Measurements from ENCODE around the gene ROPN1B.
"Not testable (repeated sequence)": the region's sequence is repeated elsewhere in the genome, so short reads cannot be mapped to it uniquely, and the experiment has no call there.

Gene ROPN1B

GRCh38 chr3:125968701-125969592 lies at the start of gene ROPN1B:
Gene ROPN1B (plus strand): TSS chr3:125969178. CDS start chr3:125972055, 2,877 bp downstream.
- not testable (repeated sequence) for H3K4me1 Mint-ChIP-seq, DNase-seq, H3K27ac Mint-ChIP-seq, H3K27me3 Mint-ChIP-seq, H3K9me3 Mint-ChIP-seq, H3K36me3 Mint-ChIP-seq
- H3K4me3 Mint-ChIP-seq, result peak within 1 kb of the TSS in 1 of 2 donors; percentile 10
- peak; percentile 85 to 88 for ATAC-seq (replicated peaks)

GRCh38 chr3:125920191-125920590 lies 48.8 kb upstream of the ROPN1B start:
- not testable (repeated sequence) for H3K27ac Mint-ChIP-seq; DNase-seq; H3K36me3 Mint-ChIP-seq; H3K4me3 Mint-ChIP-seq; H3K9me3 Mint-ChIP-seq; H3K27me3 Mint-ChIP-seq; ATAC-seq (replicated peaks)
- H3K4me1 Mint-ChIP-seq, result peaks cover 10 to 20% of the 10 kb centered on the region in 2 donors

- not testable (repeated sequence) for DNase-seq; H3K4me3 Mint-ChIP-seq; H3K27me3 Mint-ChIP-seq; H3K36me3 Mint-ChIP-seq; H3K27ac Mint-ChIP-seq; H3K9me3 Mint-ChIP-seq; ATAC-seq (replicated peaks)
- peaks cover 9 to 18% of the 10 kb centered on the region in 2 donors for H3K4me1 Mint-ChIP-seq
Observed at GRCh38 chr3:125920751-125921279, 48.2 kb upstream of the ROPN1B start.

GRCh38 chr3:125921712-125922111 lies 47.3 kb upstream of the ROPN1B start:
- H3K4me1 Mint-ChIP-seq, result peaks cover 9 to 18% of the 10 kb centered on the region in 2 donors
- H3K36me3 Mint-ChIP-seq; H3K27ac Mint-ChIP-seq; H3K9me3 Mint-ChIP-seq; ATAC-seq (replicated peaks); H3K4me3 Mint-ChIP-seq; H3K27me3 Mint-ChIP-seq: not testable (repeated sequence)
- DNase-seq, result peak; percentile 35

- H3K9me3 Mint-ChIP-seq; DNase-seq; ATAC-seq (replicated peaks); H3K27me3 Mint-ChIP-seq; H3K4me3 Mint-ChIP-seq; H3K27ac Mint-ChIP-seq; H3K4me1 Mint-ChIP-seq; H3K36me3 Mint-ChIP-seq: not testable (repeated sequence)
Observed at GRCh38 chr3:125923324-125924115, 45.5 kb upstream of the ROPN1B start.

GRCh38 chr3:125924276-125924675 lies 44.7 kb upstream of the ROPN1B start:
- H3K27ac Mint-ChIP-seq; ATAC-seq (replicated peaks); DNase-seq; H3K4me3 Mint-ChIP-seq; H3K4me1 Mint-ChIP-seq; H3K9me3 Mint-ChIP-seq; H3K27me3 Mint-ChIP-seq; H3K36me3 Mint-ChIP-seq: not testable (repeated sequence)

- not testable (repeated sequence) for H3K27me3 Mint-ChIP-seq; DNase-seq; H3K36me3 Mint-ChIP-seq; ATAC-seq (replicated peaks); H3K4me3 Mint-ChIP-seq; H3K9me3 Mint-ChIP-seq; H3K27ac Mint-ChIP-seq
- peaks cover 11% of the 10 kb centered on the region in 2 donors for H3K4me1 Mint-ChIP-seq
Observed at GRCh38 chr3:125925727-125926126, 43.3 kb upstream of the ROPN1B start.

GRCh38 chr3:125928771-125929545 lies 40.0 kb upstream of the ROPN1B start:
- peaks cover 8 to 11% of the 10 kb centered on the region in 2 donors for H3K4me1 Mint-ChIP-seq
- not testable (repeated sequence) for ATAC-seq (replicated peaks); H3K27ac Mint-ChIP-seq; H3K9me3 Mint-ChIP-seq; H3K36me3 Mint-ChIP-seq; H3K4me3 Mint-ChIP-seq
- peak; percentile 39 for DNase-seq
- H3K27me3 Mint-ChIP-seq, result peaks cover 0 to 14% of the 10 kb centered on the region in 2 donors

GRCh38 chr3:125929765-125930164 lies 39.2 kb upstream of the ROPN1B start:
- H3K36me3 Mint-ChIP-seq; H3K4me3 Mint-ChIP-seq; H3K9me3 Mint-ChIP-seq; DNase-seq; ATAC-seq (replicated peaks): not testable (repeated sequence)
- Mint-ChIP-seq H3K27ac (peak overlapping the region; percentile 70), H3K27me3 (peaks cover 0 to 14% of the 10 kb centered on the region in 2 donors), H3K4me1 (peaks cover 8 to 11% of the 10 kb centered on the region in 2 donors)

GRCh38 chr3:125931355-125931880 lies 37.6 kb upstream of the ROPN1B start:
- not testable (repeated sequence) for H3K36me3 Mint-ChIP-seq; ATAC-seq (replicated peaks); H3K9me3 Mint-ChIP-seq; H3K4me3 Mint-ChIP-seq; H3K27ac Mint-ChIP-seq; DNase-seq
- peaks cover 8 to 11% of the 10 kb centered on the region in 2 donors for H3K4me1 Mint-ChIP-seq
- peaks cover 3 to 20% of the 10 kb centered on the region in 2 donors for H3K27me3 Mint-ChIP-seq

GRCh38 chr3:125933397-125934173 lies 35.4 kb upstream of the ROPN1B start:
- Mint-ChIP-seq H3K4me1 (peaks cover 8 to 11% of the 10 kb centered on the region in 2 donors), H3K27me3 (peaks cover 5 to 24% of the 10 kb centered on the region in 2 donors)
- not testable (repeated sequence) for ATAC-seq (replicated peaks); H3K36me3 Mint-ChIP-seq; H3K27ac Mint-ChIP-seq; H3K4me3 Mint-ChIP-seq; H3K9me3 Mint-ChIP-seq; DNase-seq

GRCh38 chr3:125935252-125935874 lies 33.6 kb upstream of the ROPN1B start:
- not testable (repeated sequence) for ATAC-seq (replicated peaks); H3K4me3 Mint-ChIP-seq; H3K4me1 Mint-ChIP-seq; H3K36me3 Mint-ChIP-seq; H3K9me3 Mint-ChIP-seq; DNase-seq; H3K27ac Mint-ChIP-seq
- peaks cover 5 to 19% of the 10 kb centered on the region in 2 donors for H3K27me3 Mint-ChIP-seq

All from stimulated activated naive B cell treated with anti-CD40 and anti-IgM and Interleukin-4, amounts not matched to agents 10 μg/mL and 1 μg/mL and 100 μg/mL, for 72 hours (primary cell).